ENCODE data around the gene SPAG16.

The SPAG16 gene

GRCh38 chr2:213491376-213491775, 207.1 kb downstream of the SPAG16 start:
- no peak for TF ChIP-seq ZFX (IDR thresholded peaks at IDR 0.05; ENCODE audit: borderline replicate concordance)
- no peak for TF ChIP-seq CTCF (IDR thresholded peaks at IDR 0.05)
- H3K27ac ChIP-seq = no peak overlapping the region

GRCh38 chr2:213496226-213496625, 212.0 kb downstream of the SPAG16 start:
- no peak overlapping the region for H3K27ac ChIP-seq
- TF ChIP-seq CTCF (IDR thresholded peaks at IDR 0.05) = no peak
- no peak for TF ChIP-seq ZFX (IDR thresholded peaks at IDR 0.05; ENCODE audit: borderline replicate concordance)

- TF ChIP-seq CTCF (IDR thresholded peaks at IDR 0.05) (no peak), ZFX (IDR thresholded peaks at IDR 0.05; ENCODE audit: borderline replicate concordance) (no peak)
- no peak overlapping the region for H3K27ac ChIP-seq
Measured at GRCh38 chr2:213500881-213501280, 216.6 kb downstream of the SPAG16 start.

- no peak overlapping the region for H3K27ac ChIP-seq
- TF ChIP-seq ZFX (IDR thresholded peaks at IDR 0.05; ENCODE audit: borderline replicate concordance) = no peak
- no peak for TF ChIP-seq CTCF (IDR thresholded peaks at IDR 0.05)
Measured at GRCh38 chr2:213524164-213524563, 239.9 kb downstream of the SPAG16 start.

- H3K27ac ChIP-seq = no peak overlapping the region
- TF ChIP-seq ZFX (IDR thresholded peaks at IDR 0.05; ENCODE audit: borderline replicate concordance) = no peak
- no peak for TF ChIP-seq CTCF (IDR thresholded peaks at IDR 0.05)
Measured at GRCh38 chr2:213537579-213537978, 253.3 kb downstream of the SPAG16 start.

GRCh38 chr2:213544940-213545339, 260.7 kb downstream of the SPAG16 start:
- TF ChIP-seq CTCF (IDR thresholded peaks at IDR 0.05) (no peak), ZFX (IDR thresholded peaks at IDR 0.05; ENCODE audit: borderline replicate concordance) (no peak)

GRCh38 chr2:213545481-213545880, 261.2 kb downstream of the SPAG16 start:
- no peak overlapping the region for H3K27ac ChIP-seq
- no peak for TF ChIP-seq ZFX (IDR thresholded peaks at IDR 0.05; ENCODE audit: borderline replicate concordance)
- no peak for TF ChIP-seq CTCF (IDR thresholded peaks at IDR 0.05)

More at GRCh38 chr2:213544940-213545339, 260.7 kb downstream of the SPAG16 start:
- H3K27ac ChIP-seq = no peak overlapping the region

Data from 22Rv1 (cell line).